GM12878 (cell line): ENCODE measurements around the gene ASCC2. TPM values are rescaled to one million over a fixed set of nuclear protein-coding genes. Genes with fewer than 3 reads are reported as not detected.

Experiments
- ATF7 ChIP-seq: fragments of 450-650 bp; IDR thresholded peaks from 2 replicates; pipeline ENCODE4 v1.6.1; 2016; ENCODE audit warnings: low read depth, mild to moderate bottlenecking
- CHD4 ChIP-seq: fragments of 200-600 bp; sonication (generic); IDR thresholded peaks from 2 replicates; pipeline ENCODE4 v1.6.1; 2016; ENCODE audit warnings: mild to moderate bottlenecking
- CUX1 ChIP-seq: IDR thresholded peaks from 2 replicates; pipeline ENCODE4 v1.6.1; 2012; ENCODE audit warnings: improper control_type of control experiment, low read depth, low read length; ENCODE audit not compliant: insufficient replicate concordance
- GABPA ChIP-seq: IDR thresholded peaks from 2 replicates; pipeline ENCODE4 v1.6.1; 2014; ENCODE audit warnings: antibody characterized with exemption, low read depth, mild to moderate bottlenecking, inconsistent platforms
- HCFC1 ChIP-seq: fragments of 150-350 bp; IDR thresholded peaks from 2 replicates; pipeline ENCODE4 v1.6.1; 2014; ENCODE audit warnings: low read length
- MEF2A ChIP-seq: IDR thresholded peaks from 2 replicates; pipeline ENCODE4 v1.6.1; 2011; ENCODE audit warnings: low read depth, mild to moderate bottlenecking, low read length, moderate library complexity; ENCODE audit not compliant: insufficient read depth
- MTA2 ChIP-seq: fragments of 450-650 bp; IDR thresholded peaks from 2 replicates; pipeline ENCODE4 v1.6.1; 2016; ENCODE audit warnings: low read depth, mild to moderate bottlenecking, moderate library complexity
- POLR2A ChIP-seq: IDR thresholded peaks from 2 replicates; pipeline ENCODE4 v1.6.1; 2011; ENCODE audit warnings: low read depth, mild to moderate bottlenecking, low read length
- RAD21 ChIP-seq: IDR thresholded peaks from 2 replicates; pipeline ENCODE4 v1.6.1; 2011; ENCODE audit warnings: mild to moderate bottlenecking, low read depth, low read length, moderate library complexity; ENCODE audit not compliant: insufficient read depth
- TARDBP ChIP-seq: IDR thresholded peaks from 2 replicates; pipeline ENCODE4 v1.6.1; 2016; ENCODE audit warnings: borderline replicate concordance
- ZBTB40 ChIP-seq: fragments of 450-650 bp; IDR thresholded peaks from 2 replicates; pipeline ENCODE4 v1.6.1; 2016; ENCODE audit warnings: mild to moderate bottlenecking, moderate library complexity, borderline replicate concordance
- polyA plus RNA-seq, 11 experiments: library from polyadenylated mRNA; depleted of rRNA in 4 of 11; unstranded in 6 of 11; stranded (reverse) in 5 of 11; fragments of >200 nt; fragmentation: Nextera tagmentation in 4 of 11; fragmentation: Illumina TruSeq in 1 of 11; extraction: Ambion mirVana in 4 of 11; extraction: Trizol in 1 of 11; gene quantifications; 1 replicate in 1 of 11; 2 replicates in 10 of 11; pipeline versions ENCODE4 v1.2.1 to v1.2.3, GENCODE V29; 2011 to 2016; ENCODE audit warnings: inconsistent platforms in 2 of 11, missing spikeins in 2 of 11, low read depth in 1 of 11
- total RNA-seq, 4 experiments: library from RNA; depleted of rRNA in 3 of 4; stranded (reverse); fragments of >200 nt in 3 of 4; fragmentation: Illumina TruSeq in 1 of 4; extraction: Trizol in 1 of 4; gene quantifications; 2 replicates each; pipeline versions ENCODE4 v1.2.1 to v1.2.3, GENCODE V29; 2013 to 2021
- TF ChIP-seq, protein P1 (sequence below): IDR thresholded peaks from 2 replicates; pipeline ENCODE4 v1.6.1; 2011; ENCODE audit warnings: mild to moderate bottlenecking, low read depth, low read length, moderate library complexity; ENCODE audit not compliant: insufficient replicate concordance

Gene ASCC2
- total and polyA plus RNA-seq, 10 of the 15 experiments (the other 5 are each of a cell fraction or from before 2014, with no cell fraction given) = 5.3 to 91.4 (median 56.5) TPM

- TF ChIP-seq ZBTB40 (no peak), RAD21 (no peak), CUX1 (no peak), GABPA (no peak), ATF7 (no peak), CHD4 (no peak), HCFC1 (no peak), POLR2A (no peak), MTA2 (no peak), MEF2A (no peak), TARDBP (no peak)
- TF ChIP-seq, protein P1, sequence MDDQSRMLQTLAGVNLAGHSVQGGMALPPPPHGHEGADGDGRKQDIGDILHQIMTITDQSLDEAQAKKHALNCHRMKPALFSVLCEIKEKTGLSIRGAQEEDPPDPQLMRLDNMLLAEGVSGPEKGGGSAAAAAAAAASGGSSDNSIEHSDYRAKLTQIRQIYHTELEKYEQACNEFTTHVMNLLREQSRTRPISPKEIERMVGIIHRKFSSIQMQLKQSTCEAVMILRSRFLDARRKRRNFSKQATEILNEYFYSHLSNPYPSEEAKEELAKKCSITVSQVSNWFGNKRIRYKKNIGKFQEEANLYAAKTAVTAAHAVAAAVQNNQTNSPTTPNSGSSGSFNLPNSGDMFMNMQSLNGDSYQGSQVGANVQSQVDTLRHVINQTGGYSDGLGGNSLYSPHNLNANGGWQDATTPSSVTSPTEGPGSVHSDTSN = no peak
These were observed 29.8 kb upstream of the ASCC2 start (continued) for GRCh38 chr22:29867851-29868250.
